ENCODE results near the gene SCRN2.

DNA sequence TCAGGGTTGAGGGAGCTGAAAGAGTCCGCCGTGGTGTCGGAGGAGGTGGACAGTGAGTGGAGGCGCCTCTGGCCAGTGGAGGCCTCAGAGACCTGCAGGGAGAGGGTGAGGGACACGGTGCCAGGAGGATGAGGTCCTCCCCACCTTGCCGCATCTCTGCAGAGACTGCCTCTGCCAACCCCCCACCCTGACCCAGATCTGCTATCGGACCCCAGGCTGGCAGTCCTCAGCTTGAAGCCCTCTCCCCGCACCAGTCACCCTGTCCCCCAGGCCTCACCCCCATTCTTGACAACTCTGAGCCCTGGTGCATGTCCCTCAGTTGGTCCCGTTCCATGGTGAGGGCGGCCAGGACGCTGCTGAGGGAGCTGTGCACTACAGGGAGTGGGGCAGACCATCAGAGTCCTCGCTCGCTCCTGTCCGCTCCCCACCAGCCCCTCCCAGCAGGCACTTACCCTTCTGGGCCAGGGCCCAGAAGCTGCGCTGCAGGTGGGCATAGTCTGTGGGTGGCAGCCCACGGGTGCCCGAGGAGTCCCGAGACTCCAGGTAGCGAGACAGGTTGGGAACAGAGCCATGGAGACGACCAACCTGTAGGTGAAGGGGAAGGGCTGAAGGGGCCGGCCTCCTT, 24.9 kb downstream of the SCRN2 start:
- no peak for TF ChIP-seq GATA2 (IDR thresholded peaks at IDR 0.05; ENCODE audit: low read depth, low read length)
- no peak for TF ChIP-seq GATA3 (IDR thresholded peaks at IDR 0.05; ENCODE audit: low read depth, low read length)

Measured in SH-SY5Y (cell line).